Measurements from ENCODE around the gene CRISPLD2. TPM values are rescaled to one million over a fixed set of nuclear protein-coding genes. Genes with fewer than 3 reads are reported as not detected.

CRISPLD2 gene
- total RNA-seq, 3 donors from 2014 or later (not counting 1 experiment from before 2014, with no cell fraction given) = 0.86 to 6.3 TPM; not detected in 1

- H3K27ac Mint-ChIP-seq = no peak overlapping the region
- TF ChIP-seq CTCF (IDR thresholded peaks at IDR 0.05) = no peak
- ATAC-seq (no peak), DNase-seq (no peak)
- H3K27me3 Mint-ChIP-seq (ENCODE audit: low read depth in 2 of 2) = peaks cover 29 to 36% of the 10 kb centered on the region in 2 donors
- no peak overlapping the region for H3K27ac ChIP-seq (ENCODE audit: low read length)
- H3K27me3 ChIP-seq (ENCODE audit: control insufficient read depth, insufficient read depth, low read length) = no peaks in the 10 kb centered on the region
- no peaks in the 10 kb centered on the region for H3K36me3 Mint-ChIP-seq
- H3K36me3 ChIP-seq (ENCODE audit: control insufficient read depth, insufficient read depth, low read length) = no peaks in the 10 kb centered on the region
- H3K4me1 ChIP-seq (ENCODE audit: control insufficient read depth, insufficient read depth, low read length) = no peaks in the 10 kb centered on the region
- no peaks in the 10 kb centered on the region for H3K4me1 Mint-ChIP-seq
- intact Hi-C loops (cut with micrococcal nuclease) = no loop called here
- H3K9me3 ChIP-seq (ENCODE audit: control insufficient read depth, insufficient read depth, low read length) = no peaks in the 10 kb centered on the region
- H3K4me3 Mint-ChIP-seq = no peak overlapping the region
- H3K9me3 Mint-ChIP-seq = no peaks in the 10 kb centered on the region
- WGBS (ENCODE audit: insufficient coverage) = 47% methylated on average over 9 of the region's 9 CpGs
- H3K4me3 ChIP-seq (ENCODE audit: low read length) = no peak overlapping the region
Measured at GRCh38 chr16:84885342-84885910, 65.6 kb downstream of the CRISPLD2 start.

- no peak overlapping the region for H3K4me3 ChIP-seq (ENCODE audit: low read length)
- intact Hi-C loops (cut with micrococcal nuclease) = no loop called here
- ATAC-seq = no peak
- H3K27ac Mint-ChIP-seq = no peak overlapping the region
- no peak overlapping the region for H3K27ac ChIP-seq (ENCODE audit: low read length)
- H3K4me3 Mint-ChIP-seq = no peak overlapping the region
- H3K27me3 Mint-ChIP-seq (ENCODE audit: low read depth in 2 of 2) = peaks cover 27 to 28% of the 10 kb centered on the region in 2 donors
- no peaks in the 10 kb centered on the region for H3K36me3 ChIP-seq (ENCODE audit: control insufficient read depth, insufficient read depth, low read length)
- H3K4me1 ChIP-seq (ENCODE audit: control insufficient read depth, insufficient read depth, low read length) = no peaks in the 10 kb centered on the region
- H3K27me3 ChIP-seq (ENCODE audit: control insufficient read depth, insufficient read depth, low read length) = no peaks in the 10 kb centered on the region
- no peaks in the 10 kb centered on the region for H3K9me3 Mint-ChIP-seq
- WGBS (ENCODE audit: insufficient coverage) = 91% methylated on average over 11 of the region's 11 CpGs
- H3K9me3 ChIP-seq (ENCODE audit: control insufficient read depth, insufficient read depth, low read length) = no peaks in the 10 kb centered on the region
- DNase-seq = no peak
- no peak for TF ChIP-seq CTCF (IDR thresholded peaks at IDR 0.05)
- H3K4me1 Mint-ChIP-seq = no peaks in the 10 kb centered on the region
- H3K36me3 Mint-ChIP-seq = no peaks in the 10 kb centered on the region
Measured at GRCh38 chr16:84886497-84887090, 66.8 kb downstream of the CRISPLD2 start.

- 92% methylated on average over 15 of the region's 15 CpGs for WGBS (ENCODE audit: insufficient coverage)
- no peak for TF ChIP-seq CTCF (IDR thresholded peaks at IDR 0.05)
- H3K27ac Mint-ChIP-seq = no peak overlapping the region
- H3K36me3 Mint-ChIP-seq = no peaks in the 10 kb centered on the region
- H3K4me1 Mint-ChIP-seq = no peaks in the 10 kb centered on the region
- DNase-seq (no peak), ATAC-seq (no peak)
- no peaks in the 10 kb centered on the region for H3K36me3 ChIP-seq (ENCODE audit: control insufficient read depth, insufficient read depth, low read length)
- no peak overlapping the region for H3K27ac ChIP-seq (ENCODE audit: low read length)
- H3K9me3 ChIP-seq (ENCODE audit: control insufficient read depth, insufficient read depth, low read length) = no peaks in the 10 kb centered on the region
- no peak overlapping the region for H3K4me3 ChIP-seq (ENCODE audit: low read length)
- peaks cover 22 to 23% of the 10 kb centered on the region in 2 donors for H3K27me3 Mint-ChIP-seq (ENCODE audit: low read depth in 2 of 2)
- no peaks in the 10 kb centered on the region for H3K9me3 Mint-ChIP-seq
- no peaks in the 10 kb centered on the region for H3K27me3 ChIP-seq (ENCODE audit: control insufficient read depth, insufficient read depth, low read length)
- H3K4me3 Mint-ChIP-seq = no peak overlapping the region
- no peaks in the 10 kb centered on the region for H3K4me1 ChIP-seq (ENCODE audit: control insufficient read depth, insufficient read depth, low read length)
- intact Hi-C loops (cut with micrococcal nuclease) = no loop called here
Measured at GRCh38 chr16:84887207-84887606, 67.4 kb downstream of the CRISPLD2 start.

GRCh38 chr16:84888450-84888849, 68.7 kb downstream of the CRISPLD2 start:
- H3K36me3 ChIP-seq (ENCODE audit: control insufficient read depth, insufficient read depth, low read length) = no peaks in the 10 kb centered on the region
- no peak for DNase-seq
- H3K9me3 Mint-ChIP-seq = no peaks in the 10 kb centered on the region
- intact Hi-C loops (cut with micrococcal nuclease) = no loop called here
- no peak overlapping the region for H3K27ac ChIP-seq (ENCODE audit: low read length)
- H3K4me3 Mint-ChIP-seq = no peak overlapping the region
- ATAC-seq = no peak
- no peaks in the 10 kb centered on the region for H3K36me3 Mint-ChIP-seq
- H3K27me3 Mint-ChIP-seq (ENCODE audit: low read depth in 2 of 2) = peaks cover 15 to 18% of the 10 kb centered on the region in 2 donors
- H3K9me3 ChIP-seq (ENCODE audit: control insufficient read depth, insufficient read depth, low read length) = no peaks in the 10 kb centered on the region
- no peak overlapping the region for H3K4me3 ChIP-seq (ENCODE audit: low read length)
- no peak overlapping the region for H3K27ac Mint-ChIP-seq
- 83% methylated on average over 7 of the region's 7 CpGs for WGBS (ENCODE audit: insufficient coverage)
- no peaks in the 10 kb centered on the region for H3K4me1 Mint-ChIP-seq
- no peak for TF ChIP-seq CTCF (IDR thresholded peaks at IDR 0.05)
- H3K27me3 ChIP-seq (ENCODE audit: control insufficient read depth, insufficient read depth, low read length) = no peaks in the 10 kb centered on the region
- peaks cover 5% of the 10 kb centered on the region for H3K4me1 ChIP-seq (ENCODE audit: control insufficient read depth, insufficient read depth, low read length)

All from natural killer cell (primary cell).